ENCODE results near the gene USP49.

The USP49 gene

GRCh38 chr6:41748542-41748941, 146.6 kb downstream of the USP49 start:
- no peak for DNase-seq

- no peak for DNase-seq
These were observed 147.1 kb downstream of the USP49 start for GRCh38 chr6:41748102-41748477.

GRCh38 chr6:41747256-41748101, 147.7 kb downstream of the USP49 start, which contains the start of gene PGC:
Gene PGC, minus strand, starts transcription at chr6:41747397. Its CDS starts 63 bp downstream, at chr6:41747334.
- no peak for DNase-seq

- DNase-seq, result no peak
These were observed 149.1 kb downstream of the USP49 start for GRCh38 chr6:41746107-41746506.

- DNase-seq, result no peak
These were observed 150.9 kb downstream of the USP49 start for GRCh38 chr6:41744236-41744787.

- no peak for DNase-seq
These were observed 151.6 kb downstream of the USP49 start for GRCh38 chr6:41743406-41744235.

- DNase-seq, result no peak
These were observed 153.3 kb downstream of the USP49 start for GRCh38 chr6:41741625-41742490.

GRCh38 chr6:41740366-41741162, 154.6 kb downstream of the USP49 start:
- DNase-seq, result no peak
